GM23338 (cell line): ENCODE results near the gene BMPER. TPM values are rescaled to one million over a fixed set of nuclear protein-coding genes. Genes with fewer than 3 reads are reported as not detected.

Experiments used
- ATAC-seq: fragments of 200-7000 bp; cut with Tn5 transposase; 3 replicates; pipeline ENCODE4 v1.9.1; 2020
- DNase-seq: peaks from one replicate; pipeline ENCODE4 v3.0.0-alpha.2; 2015; ENCODE audit warnings: low spot score
- H2AFZ ChIP-seq: fragments of 200-600 bp; sonication (generic); 2 replicates; pipeline ENCODE4 v1.8.0; 2016; ENCODE audit warnings: antibody characterized with exemption, mild to moderate bottlenecking, moderate library complexity
- H3F3A ChIP-seq: fragments of 200-600 bp; sonication (generic); replicated peaks from 2 replicates; pipeline ENCODE4 v1.8.0; 2017; ENCODE audit warnings: antibody characterized with exemption, mixed run types, low read depth
- H3K27ac ChIP-seq: fragments of 200-600 bp; sonication (generic); 2 replicates; pipeline ENCODE4 v1.6.1; 2016; ENCODE audit warnings: low read depth
- H3K27me3 ChIP-seq: fragments of 200-600 bp; sonication (generic); 2 replicates; pipeline ENCODE4 v1.8.0; 2016; ENCODE audit warnings: mild to moderate bottlenecking, mixed run types, moderate library complexity; ENCODE audit not compliant: insufficient read depth
- H3K36me3 ChIP-seq: fragments of 200-600 bp; sonication (generic); 2 replicates; pipeline ENCODE4 v1.8.0; 2016; ENCODE audit warnings: mild to moderate bottlenecking; ENCODE audit not compliant: insufficient read depth
- H3K4me1 ChIP-seq: fragments of 200-600 bp; sonication (generic); 2 replicates; pipeline ENCODE4 v1.8.0; 2016; ENCODE audit warnings: mild to moderate bottlenecking, moderate library complexity; ENCODE audit not compliant: insufficient read depth
- H3K4me2 ChIP-seq: fragments of 200-600 bp; sonication (generic); 2 replicates; pipeline ENCODE4 v1.7.1; 2017; ENCODE audit warnings: mixed run types
- H3K4me3 ChIP-seq: fragments of 200-600 bp; sonication (generic); 2 replicates; pipeline ENCODE4 v1.6.1; 2016; ENCODE audit warnings: mixed run types
- H3K79me2 ChIP-seq: fragments of 200-600 bp; sonication (generic); replicated peaks from 2 replicates; pipeline ENCODE4 v1.8.0; 2017; ENCODE audit warnings: mild to moderate bottlenecking; ENCODE audit not compliant: insufficient read depth
- H3K9me2 ChIP-seq: fragments of 200-600 bp; sonication (generic); 2 replicates; pipeline ENCODE4 v1.8.0; 2017; ENCODE audit not compliant: insufficient read depth
- H4K20me1 ChIP-seq: fragments of 200-600 bp; sonication (generic); replicated peaks from 2 replicates; pipeline ENCODE4 v1.8.0; 2017; ENCODE audit warnings: mild to moderate bottlenecking; ENCODE audit not compliant: insufficient read depth
- H3K27ac Mint-ChIP-seq: 2 replicates; pipeline ENCODE4 v1.8.0; 2020; ENCODE audit warnings: inconsistent platforms, mild to moderate bottlenecking, moderate library complexity, mixed read lengths
- H3K27me3 Mint-ChIP-seq: 3 replicates; pipeline ENCODE4 v1.8.0; 2022; ENCODE audit warnings: low read depth, mild to moderate bottlenecking, moderate library complexity, mixed read lengths, inconsistent platforms; ENCODE audit not compliant: insufficient read depth, poor library complexity
- H3K36me3 Mint-ChIP-seq: 3 replicates; pipeline ENCODE4 v1.8.0; 2021; ENCODE audit warnings: low read depth, mild to moderate bottlenecking, inconsistent platforms, moderate library complexity, mixed read lengths
- H3K4me1 Mint-ChIP-seq: 3 replicates; pipeline ENCODE4 v1.8.0; 2020; ENCODE audit warnings: mild to moderate bottlenecking, inconsistent platforms, mixed read lengths
- H3K4me3 Mint-ChIP-seq: 3 replicates; pipeline ENCODE4 v1.8.0; 2021; ENCODE audit warnings: moderate library complexity, mild to moderate bottlenecking, inconsistent platforms, mixed read lengths
- H3K9me3 Mint-ChIP-seq: 3 replicates; pipeline ENCODE4 v1.8.0; 2020; ENCODE audit warnings: moderate library complexity, mild to moderate bottlenecking, inconsistent platforms, mixed read lengths
- CREB1 ChIP-seq: fragments of 250-450 bp; sonication (Bioruptor Pico); IDR thresholded peaks from 2 replicates; pipeline ENCODE4 v1.5.0; 2020; ENCODE audit warnings: low read depth, mild to moderate bottlenecking, moderate library complexity
- ETS1 ChIP-seq: IDR thresholded peaks from 2 replicates; pipeline ENCODE4 v1.6.1; 2016; ENCODE audit warnings: antibody characterized with exemption
- EZH2 ChIP-seq: fragments of 200-600 bp; sonication (generic); IDR thresholded peaks from one replicate; pipeline ENCODE4 v1.8.0; 2017; ENCODE audit warnings: antibody characterized with exemption, mild to moderate bottlenecking, low read depth; ENCODE audit not compliant: unreplicated experiment
- EZH2phosphoT487 ChIP-seq: fragments of 200-600 bp; sonication (generic); IDR thresholded peaks from one replicate; pipeline ENCODE4 v1.8.1; 2018; ENCODE audit warnings: antibody characterized with exemption; ENCODE audit not compliant: unreplicated experiment
- JUNB ChIP-seq: IDR thresholded peaks from one replicate; pipeline ENCODE4 v1.6.1; 2016; ENCODE audit warnings: antibody characterized with exemption; ENCODE audit not compliant: unreplicated experiment
- NANOG ChIP-seq: IDR thresholded peaks from 2 replicates; pipeline ENCODE4 v1.6.1; 2016; ENCODE audit warnings: antibody characterized with exemption, borderline replicate concordance
- POLR2AphosphoS5 ChIP-seq: IDR thresholded peaks from 2 replicates; pipeline ENCODE4 v1.6.1; 2016; ENCODE audit warnings: antibody characterized with exemption, low read depth
- STAT1 ChIP-seq: IDR thresholded peaks from one replicate; pipeline ENCODE4 v1.6.1; 2016; ENCODE audit warnings: antibody characterized with exemption; ENCODE audit not compliant: unreplicated experiment
- ZNF114 ChIP-seq: fragments of 250-450 bp; sonication (Bioruptor Pico); IDR thresholded peaks from 2 replicates; pipeline ENCODE4 v1.5.0; 2020; ENCODE audit warnings: mild to moderate bottlenecking, moderate library complexity
- ZNF331 ChIP-seq: fragments of 250-450 bp; sonication (Bioruptor Pico); IDR thresholded peaks from 2 replicates; pipeline ENCODE4 v1.5.0; 2020; ENCODE audit warnings: low read depth, mild to moderate bottlenecking, moderate library complexity
- polyA plus RNA-seq: library from polyadenylated mRNA; unstranded; fragments of >200 nt; fragmentation: Nextera tagmentation; extraction: Ambion mirVana; gene quantifications from 2 replicates; pipeline ENCODE4 v1.2.1, GENCODE V29; 2016
- total RNA-seq: library from RNA; depleted of rRNA; stranded (reverse); fragments of >200 nt; shearing (Covaris generic); gene quantifications from 2 replicates; pipeline ENCODE4 v1.2.3, GENCODE V29; 2014
- TF ChIP-seq, protein P1 (sequence below), 2 experiments: fragments of 200-600 bp in 1 of 2; sonication (generic) in 1 of 2; conservative IDR thresholded peaks; 2 replicates each; pipeline versions ENCODE4 v1.5.1 to v1.6.1; 2016 to 2017; ENCODE audit warnings: antibody characterized with exemption in 2 of 2, low read depth in 2 of 2, mild to moderate bottlenecking in 2 of 2, moderate library complexity in 1 of 2
- TF ChIP-seq, protein P2 (sequence below): fragments of 250-450 bp; sonication (Bioruptor Pico); IDR thresholded peaks from 2 replicates; pipeline ENCODE4 v1.5.0; 2020; ENCODE audit warnings: mild to moderate bottlenecking, moderate library complexity
- TF ChIP-seq, protein P3 (sequence below): IDR thresholded peaks from one replicate; pipeline ENCODE4 v1.6.1; 2018; ENCODE audit warnings: antibody characterized with exemption; ENCODE audit not compliant: unreplicated experiment

The BMPER gene
- total and polyA plus RNA-seq, 2 experiments from 2014 or later, result 0.53 to 1.4 TPM

- Mint-ChIP-seq H3K27ac (no peak overlapping the region), H3K9me3 (no peaks in the 10 kb centered on the region), H3K4me3 (no peak overlapping the region), H3K4me1 (peaks cover 11% of the 10 kb centered on the region; the same call in 2 of the 3 replicates), H3K27me3 (no peaks in the 10 kb centered on the region), H3K36me3 (no peaks in the 10 kb centered on the region)
- Histone ChIP-seq H3K4me2 (no peak overlapping the region), H3K9me2 (peaks cover 10% of the 10 kb centered on the region; the same call in 1 of the 2 replicates), H2AFZ (no peak overlapping the region), H3F3A (no peaks in the 10 kb centered on the region), H3K79me2 (no peaks in the 10 kb centered on the region), H3K4me3 (no peak overlapping the region), H4K20me1 (no peaks in the 10 kb centered on the region), H3K4me1 (no peaks in the 10 kb centered on the region; the same call in 1 of the 2 replicates), H3K27me3 (no peaks in the 10 kb centered on the region), H3K36me3 (no peaks in the 10 kb centered on the region; the same call in 1 of the 2 replicates), H3K27ac (no peak overlapping the region)
- no peak for DNase-seq
- TF ChIP-seq, protein P1, sequence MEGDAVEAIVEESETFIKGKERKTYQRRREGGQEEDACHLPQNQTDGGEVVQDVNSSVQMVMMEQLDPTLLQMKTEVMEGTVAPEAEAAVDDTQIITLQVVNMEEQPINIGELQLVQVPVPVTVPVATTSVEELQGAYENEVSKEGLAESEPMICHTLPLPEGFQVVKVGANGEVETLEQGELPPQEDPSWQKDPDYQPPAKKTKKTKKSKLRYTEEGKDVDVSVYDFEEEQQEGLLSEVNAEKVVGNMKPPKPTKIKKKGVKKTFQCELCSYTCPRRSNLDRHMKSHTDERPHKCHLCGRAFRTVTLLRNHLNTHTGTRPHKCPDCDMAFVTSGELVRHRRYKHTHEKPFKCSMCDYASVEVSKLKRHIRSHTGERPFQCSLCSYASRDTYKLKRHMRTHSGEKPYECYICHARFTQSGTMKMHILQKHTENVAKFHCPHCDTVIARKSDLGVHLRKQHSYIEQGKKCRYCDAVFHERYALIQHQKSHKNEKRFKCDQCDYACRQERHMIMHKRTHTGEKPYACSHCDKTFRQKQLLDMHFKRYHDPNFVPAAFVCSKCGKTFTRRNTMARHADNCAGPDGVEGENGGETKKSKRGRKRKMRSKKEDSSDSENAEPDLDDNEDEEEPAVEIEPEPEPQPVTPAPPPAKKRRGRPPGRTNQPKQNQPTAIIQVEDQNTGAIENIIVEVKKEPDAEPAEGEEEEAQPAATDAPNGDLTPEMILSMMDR (conservative IDR thresholded peaks at IDR 0.05; ENCODE audit: low read depth in 2 of 2), result no peak
- TF ChIP-seq ETS1 (no peak), EZH2phosphoT487 (no peak), STAT1 (no peak), NANOG (no peak), POLR2AphosphoS5 (no peak), EZH2 (no peak), ZNF114 (no peak), JUNB (no peak), CREB1 (CRISPR knock-in tag) (no peak), ZNF331 (CRISPR knock-in tag) (no peak)
- TF ChIP-seq, protein P2, sequence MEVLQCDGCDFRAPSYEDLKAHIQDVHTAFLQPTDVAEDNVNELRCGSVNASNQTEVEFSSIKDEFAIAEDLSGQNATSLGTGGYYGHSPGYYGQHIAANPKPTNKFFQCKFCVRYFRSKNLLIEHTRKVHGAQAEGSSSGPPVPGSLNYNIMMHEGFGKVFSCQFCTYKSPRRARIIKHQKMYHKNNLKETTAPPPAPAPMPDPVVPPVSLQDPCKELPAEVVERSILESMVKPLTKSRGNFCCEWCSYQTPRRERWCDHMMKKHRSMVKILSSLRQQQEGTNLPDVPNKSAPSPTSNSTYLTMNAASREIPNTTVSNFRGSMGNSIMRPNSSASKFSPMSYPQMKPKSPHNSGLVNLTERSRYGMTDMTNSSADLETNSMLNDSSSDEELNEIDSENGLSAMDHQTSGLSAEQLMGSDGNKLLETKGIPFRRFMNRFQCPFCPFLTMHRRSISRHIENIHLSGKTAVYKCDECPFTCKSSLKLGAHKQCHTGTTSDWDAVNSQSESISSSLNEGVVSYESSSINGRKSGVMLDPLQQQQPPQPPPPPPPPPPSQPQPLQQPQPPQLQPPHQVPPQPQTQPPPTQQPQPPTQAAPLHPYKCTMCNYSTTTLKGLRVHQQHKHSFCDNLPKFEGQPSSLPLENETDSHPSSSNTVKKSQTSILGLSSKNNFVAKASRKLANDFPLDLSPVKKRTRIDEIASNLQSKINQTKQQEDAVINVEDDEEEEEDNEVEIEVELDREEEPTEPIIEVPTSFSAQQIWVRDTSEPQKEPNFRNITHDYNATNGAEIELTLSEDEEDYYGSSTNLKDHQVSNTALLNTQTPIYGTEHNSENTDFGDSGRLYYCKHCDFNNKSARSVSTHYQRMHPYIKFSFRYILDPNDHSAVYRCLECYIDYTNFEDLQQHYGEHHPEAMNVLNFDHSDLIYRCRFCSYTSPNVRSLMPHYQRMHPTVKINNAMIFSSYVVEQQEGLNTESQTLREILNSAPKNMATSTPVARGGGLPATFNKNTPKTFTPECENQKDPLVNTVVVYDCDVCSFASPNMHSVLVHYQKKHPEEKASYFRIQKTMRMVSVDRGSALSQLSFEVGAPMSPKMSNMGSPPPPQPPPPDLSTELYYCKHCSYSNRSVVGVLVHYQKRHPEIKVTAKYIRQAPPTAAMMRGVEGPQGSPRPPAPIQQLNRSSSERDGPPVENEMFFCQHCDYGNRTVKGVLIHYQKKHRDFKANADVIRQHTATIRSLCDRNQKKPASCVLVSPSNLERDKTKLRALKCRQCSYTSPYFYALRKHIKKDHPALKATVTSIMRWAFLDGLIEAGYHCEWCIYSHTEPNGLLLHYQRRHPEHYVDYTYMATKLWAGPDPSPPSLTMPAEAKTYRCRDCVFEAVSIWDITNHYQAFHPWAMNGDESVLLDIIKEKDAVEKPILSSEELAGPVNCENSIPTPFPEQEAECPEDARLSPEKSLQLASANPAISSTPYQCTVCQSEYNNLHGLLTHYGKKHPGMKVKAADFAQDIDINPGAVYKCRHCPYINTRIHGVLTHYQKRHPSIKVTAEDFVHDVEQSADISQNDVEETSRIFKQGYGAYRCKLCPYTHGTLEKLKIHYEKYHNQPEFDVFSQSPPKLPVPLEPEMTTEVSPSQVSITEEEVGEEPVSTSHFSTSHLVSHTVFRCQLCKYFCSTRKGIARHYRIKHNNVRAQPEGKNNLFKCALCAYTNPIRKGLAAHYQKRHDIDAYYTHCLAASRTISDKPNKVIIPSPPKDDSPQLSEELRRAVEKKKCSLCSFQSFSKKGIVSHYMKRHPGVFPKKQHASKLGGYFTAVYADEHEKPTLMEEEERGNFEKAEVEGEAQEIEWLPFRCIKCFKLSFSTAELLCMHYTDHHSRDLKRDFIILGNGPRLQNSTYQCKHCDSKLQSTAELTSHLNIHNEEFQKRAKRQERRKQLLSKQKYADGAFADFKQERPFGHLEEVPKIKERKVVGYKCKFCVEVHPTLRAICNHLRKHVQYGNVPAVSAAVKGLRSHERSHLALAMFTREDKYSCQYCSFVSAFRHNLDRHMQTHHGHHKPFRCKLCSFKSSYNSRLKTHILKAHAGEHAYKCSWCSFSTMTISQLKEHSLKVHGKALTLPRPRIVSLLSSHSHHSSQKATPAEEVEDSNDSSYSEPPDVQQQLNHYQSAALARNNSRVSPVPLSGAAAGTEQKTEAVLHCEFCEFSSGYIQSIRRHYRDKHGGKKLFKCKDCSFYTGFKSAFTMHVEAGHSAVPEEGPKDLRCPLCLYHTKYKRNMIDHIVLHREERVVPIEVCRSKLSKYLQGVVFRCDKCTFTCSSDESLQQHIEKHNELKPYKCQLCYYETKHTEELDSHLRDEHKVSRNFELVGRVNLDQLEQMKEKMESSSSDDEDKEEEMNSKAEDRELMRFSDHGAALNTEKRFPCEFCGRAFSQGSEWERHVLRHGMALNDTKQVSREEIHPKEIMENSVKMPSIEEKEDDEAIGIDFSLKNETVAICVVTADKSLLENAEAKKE (CRISPR knock-in tag), result no peak
- TF ChIP-seq, protein P3, sequence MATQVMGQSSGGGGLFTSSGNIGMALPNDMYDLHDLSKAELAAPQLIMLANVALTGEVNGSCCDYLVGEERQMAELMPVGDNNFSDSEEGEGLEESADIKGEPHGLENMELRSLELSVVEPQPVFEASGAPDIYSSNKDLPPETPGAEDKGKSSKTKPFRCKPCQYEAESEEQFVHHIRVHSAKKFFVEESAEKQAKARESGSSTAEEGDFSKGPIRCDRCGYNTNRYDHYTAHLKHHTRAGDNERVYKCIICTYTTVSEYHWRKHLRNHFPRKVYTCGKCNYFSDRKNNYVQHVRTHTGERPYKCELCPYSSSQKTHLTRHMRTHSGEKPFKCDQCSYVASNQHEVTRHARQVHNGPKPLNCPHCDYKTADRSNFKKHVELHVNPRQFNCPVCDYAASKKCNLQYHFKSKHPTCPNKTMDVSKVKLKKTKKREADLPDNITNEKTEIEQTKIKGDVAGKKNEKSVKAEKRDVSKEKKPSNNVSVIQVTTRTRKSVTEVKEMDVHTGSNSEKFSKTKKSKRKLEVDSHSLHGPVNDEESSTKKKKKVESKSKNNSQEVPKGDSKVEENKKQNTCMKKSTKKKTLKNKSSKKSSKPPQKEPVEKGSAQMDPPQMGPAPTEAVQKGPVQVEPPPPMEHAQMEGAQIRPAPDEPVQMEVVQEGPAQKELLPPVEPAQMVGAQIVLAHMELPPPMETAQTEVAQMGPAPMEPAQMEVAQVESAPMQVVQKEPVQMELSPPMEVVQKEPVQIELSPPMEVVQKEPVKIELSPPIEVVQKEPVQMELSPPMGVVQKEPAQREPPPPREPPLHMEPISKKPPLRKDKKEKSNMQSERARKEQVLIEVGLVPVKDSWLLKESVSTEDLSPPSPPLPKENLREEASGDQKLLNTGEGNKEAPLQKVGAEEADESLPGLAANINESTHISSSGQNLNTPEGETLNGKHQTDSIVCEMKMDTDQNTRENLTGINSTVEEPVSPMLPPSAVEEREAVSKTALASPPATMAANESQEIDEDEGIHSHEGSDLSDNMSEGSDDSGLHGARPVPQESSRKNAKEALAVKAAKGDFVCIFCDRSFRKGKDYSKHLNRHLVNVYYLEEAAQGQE, result no peak
- ATAC-seq, result no peak
Observed at GRCh38 chr7:33881316-33881715, 24.0 kb upstream of the BMPER start.
